HL-60 (cell line): ENCODE measurements around the gene NMT2.

Experiments
- DNase-seq, 2 experiments: peaks; one replicate each; pipeline ENCODE4 v3.0.0-alpha.2; 2010 to 2020; ENCODE audit warnings: low read depth in 1 of 2, low spot score in 1 of 2
- H3K27ac ChIP-seq: fragments of 250-450 bp; sonication (Bioruptor Pico); replicated peaks from 2 replicates; pipeline ENCODE4 v1.5.1; 2020; ENCODE audit warnings: mild to moderate bottlenecking, moderate library complexity
- H3K27me3 ChIP-seq: fragments of 250-450 bp; sonication (Bioruptor Pico); 2 replicates; pipeline ENCODE4 v1.5.1; 2021; ENCODE audit warnings: mild to moderate bottlenecking, moderate library complexity; ENCODE audit not compliant: insufficient read depth, poor library complexity, severe bottlenecking
- H3K4me3 ChIP-seq: replicated peaks from 2 replicates; pipeline ENCODE4 v1.5.1; 2011; ENCODE audit warnings: mild to moderate bottlenecking, control low read depth, low read length; ENCODE audit not compliant: insufficient read depth
- GABPA ChIP-seq: IDR thresholded peaks from 2 replicates; pipeline ENCODE4 v1.6.1; 2012; ENCODE audit warnings: low read depth
- POLR2AphosphoS5 ChIP-seq: IDR thresholded peaks from 2 replicates; pipeline ENCODE4 v1.6.1; 2012; ENCODE audit warnings: low read depth
- SPI1 ChIP-seq: IDR thresholded peaks from 2 replicates; pipeline ENCODE4 v1.6.1; 2012; ENCODE audit warnings: low read depth, mild to moderate bottlenecking, borderline replicate concordance
- TF ChIP-seq, protein P1 (sequence below): IDR thresholded peaks from 2 replicates; pipeline ENCODE4 v1.6.1; 2012; ENCODE audit warnings: low read depth; ENCODE audit not compliant: insufficient replicate concordance
- TF ChIP-seq, protein P2 (sequence below): IDR thresholded peaks from one replicate; pipeline ENCODE4 v1.5.1; 2011; ENCODE audit warnings: low read length, control low read depth, inconsistent platforms; ENCODE audit not compliant: insufficient read depth

Gene NMT2

GRCh38 chr10:15175587-15175986, 7.1 kb upstream of the NMT2 start:
- Histone ChIP-seq H3K27ac (no peak overlapping the region), H3K27me3 (no peaks in the 10 kb centered on the region), H3K4me3 (no peak overlapping the region)
- TF ChIP-seq POLR2AphosphoS5 (no peak), SPI1 (no peak), GABPA (no peak)
- TF ChIP-seq, protein P1, sequence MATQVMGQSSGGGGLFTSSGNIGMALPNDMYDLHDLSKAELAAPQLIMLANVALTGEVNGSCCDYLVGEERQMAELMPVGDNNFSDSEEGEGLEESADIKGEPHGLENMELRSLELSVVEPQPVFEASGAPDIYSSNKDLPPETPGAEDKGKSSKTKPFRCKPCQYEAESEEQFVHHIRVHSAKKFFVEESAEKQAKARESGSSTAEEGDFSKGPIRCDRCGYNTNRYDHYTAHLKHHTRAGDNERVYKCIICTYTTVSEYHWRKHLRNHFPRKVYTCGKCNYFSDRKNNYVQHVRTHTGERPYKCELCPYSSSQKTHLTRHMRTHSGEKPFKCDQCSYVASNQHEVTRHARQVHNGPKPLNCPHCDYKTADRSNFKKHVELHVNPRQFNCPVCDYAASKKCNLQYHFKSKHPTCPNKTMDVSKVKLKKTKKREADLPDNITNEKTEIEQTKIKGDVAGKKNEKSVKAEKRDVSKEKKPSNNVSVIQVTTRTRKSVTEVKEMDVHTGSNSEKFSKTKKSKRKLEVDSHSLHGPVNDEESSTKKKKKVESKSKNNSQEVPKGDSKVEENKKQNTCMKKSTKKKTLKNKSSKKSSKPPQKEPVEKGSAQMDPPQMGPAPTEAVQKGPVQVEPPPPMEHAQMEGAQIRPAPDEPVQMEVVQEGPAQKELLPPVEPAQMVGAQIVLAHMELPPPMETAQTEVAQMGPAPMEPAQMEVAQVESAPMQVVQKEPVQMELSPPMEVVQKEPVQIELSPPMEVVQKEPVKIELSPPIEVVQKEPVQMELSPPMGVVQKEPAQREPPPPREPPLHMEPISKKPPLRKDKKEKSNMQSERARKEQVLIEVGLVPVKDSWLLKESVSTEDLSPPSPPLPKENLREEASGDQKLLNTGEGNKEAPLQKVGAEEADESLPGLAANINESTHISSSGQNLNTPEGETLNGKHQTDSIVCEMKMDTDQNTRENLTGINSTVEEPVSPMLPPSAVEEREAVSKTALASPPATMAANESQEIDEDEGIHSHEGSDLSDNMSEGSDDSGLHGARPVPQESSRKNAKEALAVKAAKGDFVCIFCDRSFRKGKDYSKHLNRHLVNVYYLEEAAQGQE: no peak
- TF ChIP-seq, protein P2, sequence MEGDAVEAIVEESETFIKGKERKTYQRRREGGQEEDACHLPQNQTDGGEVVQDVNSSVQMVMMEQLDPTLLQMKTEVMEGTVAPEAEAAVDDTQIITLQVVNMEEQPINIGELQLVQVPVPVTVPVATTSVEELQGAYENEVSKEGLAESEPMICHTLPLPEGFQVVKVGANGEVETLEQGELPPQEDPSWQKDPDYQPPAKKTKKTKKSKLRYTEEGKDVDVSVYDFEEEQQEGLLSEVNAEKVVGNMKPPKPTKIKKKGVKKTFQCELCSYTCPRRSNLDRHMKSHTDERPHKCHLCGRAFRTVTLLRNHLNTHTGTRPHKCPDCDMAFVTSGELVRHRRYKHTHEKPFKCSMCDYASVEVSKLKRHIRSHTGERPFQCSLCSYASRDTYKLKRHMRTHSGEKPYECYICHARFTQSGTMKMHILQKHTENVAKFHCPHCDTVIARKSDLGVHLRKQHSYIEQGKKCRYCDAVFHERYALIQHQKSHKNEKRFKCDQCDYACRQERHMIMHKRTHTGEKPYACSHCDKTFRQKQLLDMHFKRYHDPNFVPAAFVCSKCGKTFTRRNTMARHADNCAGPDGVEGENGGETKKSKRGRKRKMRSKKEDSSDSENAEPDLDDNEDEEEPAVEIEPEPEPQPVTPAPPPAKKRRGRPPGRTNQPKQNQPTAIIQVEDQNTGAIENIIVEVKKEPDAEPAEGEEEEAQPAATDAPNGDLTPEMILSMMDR: no peak
- DNase-seq: no peak

GRCh38 chr10:15172306-15172840, 3.9 kb upstream of the NMT2 start:
- no peak overlapping the region for H3K4me3 ChIP-seq
- no peak for TF ChIP-seq SPI1
- TF ChIP-seq, protein P1: no peak
- no peak for TF ChIP-seq POLR2AphosphoS5
- no peak for TF ChIP-seq GABPA
- no peak for DNase-seq
- peaks cover 4% of the 10 kb centered on the region for H3K27me3 ChIP-seq
- no peak overlapping the region for H3K27ac ChIP-seq

DNA sequence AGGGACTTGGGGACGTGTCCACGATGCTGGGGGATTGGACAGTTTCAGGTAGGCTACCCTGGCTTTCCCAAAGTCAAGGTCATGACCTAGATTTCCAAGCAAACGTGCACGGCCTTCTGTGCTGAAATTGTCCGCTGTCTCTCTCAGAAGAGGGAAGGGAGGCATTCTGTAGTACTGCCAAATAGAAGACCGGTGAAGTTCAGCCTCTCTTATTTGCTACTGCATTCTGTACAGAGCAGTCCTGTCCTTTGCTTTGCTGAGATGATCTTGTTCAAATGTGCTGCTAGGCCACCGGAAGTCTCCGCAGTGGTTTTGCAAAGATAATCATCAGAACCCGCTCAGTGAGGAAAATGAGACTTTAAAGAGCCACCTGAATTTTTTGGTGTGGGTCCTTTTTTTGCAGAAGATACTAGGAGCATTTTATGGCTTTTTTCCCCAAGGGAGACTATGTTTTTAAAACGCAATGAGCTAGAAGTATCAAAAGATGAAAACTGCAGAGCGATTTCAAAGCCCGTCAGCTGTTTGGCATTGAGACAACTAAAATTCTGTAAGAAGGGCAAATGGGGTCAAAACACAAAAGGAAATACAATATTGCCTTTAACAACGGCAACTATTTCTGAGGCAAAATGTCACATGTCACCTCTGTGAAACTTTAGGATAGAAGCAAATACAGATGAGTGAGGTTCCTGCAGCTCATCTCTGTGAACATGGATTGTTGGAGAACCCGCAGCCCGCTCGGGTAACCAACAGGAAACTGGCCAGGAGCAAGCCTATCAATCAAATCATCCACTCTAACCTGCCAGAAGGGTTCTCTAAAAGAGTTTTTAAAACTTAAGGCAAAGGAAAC, 1.3 kb upstream of the NMT2 start:
- H3K27me3 ChIP-seq: peaks cover 4% of the 10 kb centered on the region
- peak in 1 of 2 experiments; percentile 5 for DNase-seq
- H3K4me3 ChIP-seq: no peak overlapping the region
- H3K27ac ChIP-seq: no peak overlapping the region
- TF ChIP-seq, protein P1: no peak
- no peak for TF ChIP-seq POLR2AphosphoS5
- TF ChIP-seq, protein P2: no peak
- TF ChIP-seq SPI1: no peak
